ENCODE measurements around the gene VWA3B.

DNA sequence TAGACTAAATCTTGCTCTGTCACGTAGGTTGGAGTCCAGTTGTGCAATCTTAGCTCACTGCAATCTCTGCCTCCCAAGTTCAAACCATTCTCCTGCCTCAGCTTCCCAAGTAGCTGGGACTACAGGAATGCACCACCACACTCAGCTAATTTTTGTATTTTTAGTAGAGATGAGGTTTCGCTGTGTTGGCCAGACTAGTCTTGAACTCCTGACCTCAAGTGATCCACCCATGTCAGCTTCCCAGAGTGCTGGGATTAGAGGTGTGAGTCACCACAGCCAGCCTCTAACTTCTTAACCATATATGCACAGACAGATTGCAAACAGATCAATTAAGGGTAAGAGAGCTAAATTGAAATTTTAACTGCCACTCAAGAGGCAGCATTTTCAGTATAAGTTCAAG is 237.2 kb downstream of the VWA3B start:
- TF ChIP-seq EZH2 (IDR thresholded peaks at IDR 0.05; ENCODE audit: insufficient read depth, poor library complexity, severe bottlenecking) (no peak), EZH2phosphoT487 (IDR thresholded peaks at IDR 0.05; ENCODE audit: insufficient read depth, low read depth) (no peak)
